K562 (cell line): ENCODE data around the gene PHF1. TPM values are rescaled to one million over a fixed set of nuclear protein-coding genes. Genes with fewer than 3 reads are reported as not detected.

ENCODE experiments used
- CBX2 ChIP-seq: fragments of 200-600 bp; sonication (generic); IDR thresholded peaks from one replicate; pipeline ENCODE4 v1.6.1; 2012; ENCODE audit warnings: mild to moderate bottlenecking, low read length, inconsistent platforms; ENCODE audit not compliant: insufficient read depth, poor library complexity, severe bottlenecking
- FOSL1 ChIP-seq: fragments of 200-800 bp; sonication (Bioruptor generic); conservative IDR thresholded peaks from 2 replicates; pipeline ENCODE4 v1.6.1; 2016; ENCODE audit warnings: missing genetic modification characterization, missing compliant biosample characterization
- GTF2F1 ChIP-seq: IDR thresholded peaks from 2 replicates; pipeline ENCODE4 v1.6.1; 2011; ENCODE audit warnings: low read depth, low read length, improper control_type of control experiment
- PHF8 ChIP-seq: fragments of 200-600 bp; sonication (generic); IDR thresholded peaks from 2 replicates; pipeline ENCODE4 v1.6.1; 2012; ENCODE audit warnings: mixed run types, mild to moderate bottlenecking, inconsistent platforms, low read length, moderate library complexity, borderline replicate concordance
- SREBF1 ChIP-seq: fragments of 150-350 bp; IDR thresholded peaks from 2 replicates; pipeline ENCODE4 v1.6.1; 2014; ENCODE audit warnings: antibody characterized with exemption, low read depth, low read length, borderline replicate concordance
- TOE1 ChIP-seq, 2 experiments: fragments of 450-650 bp in 1 of 2; sonication (generic) in 1 of 2; formaldehyde crosslinking in 1 of 2; IDR thresholded peaks; 2 replicates each; pipeline versions ENCODE4 v1.7.1 to v1.8.0; 2016 to 2022; ENCODE audit warnings: borderline replicate concordance in 2 of 2, mild to moderate bottlenecking in 2 of 2, antibody characterized with exemption in 1 of 2, inconsistent platforms in 1 of 2, low read depth in 1 of 2, missing genetic modification reagents in 1 of 2, moderate library complexity in 1 of 2
- ZNF263 ChIP-seq: sonication (generic); formaldehyde crosslinking; IDR thresholded peaks from 2 replicates; pipeline ENCODE4 v1.8.0; 2022; ENCODE audit warnings: mild to moderate bottlenecking, missing genetic modification reagents, borderline replicate concordance
- ZNF431 ChIP-seq: sonication (generic); formaldehyde crosslinking; IDR thresholded peaks from 2 replicates; pipeline ENCODE4 v1.8.0; 2022; ENCODE audit warnings: mild to moderate bottlenecking, missing genetic modification reagents
- polyA plus RNA-seq, 8 experiments: library from polyadenylated mRNA; depleted of rRNA in 4 of 8; stranded (reverse) in 5 of 8; unstranded in 3 of 8; fragments of >200 nt; fragmentation: Nextera tagmentation in 2 of 8; fragmentation: Illumina TruSeq in 1 of 8; extraction: Ambion mirVana in 2 of 8; extraction: Trizol in 1 of 8; gene quantifications; 2 replicates each; pipeline versions ENCODE4 v1.2.1 to v1.2.3, GENCODE V29; 2011 to 2014; ENCODE audit warnings: inconsistent platforms in 1 of 8, missing spikeins in 1 of 8
- total RNA-seq, 7 experiments: library from RNA; depleted of rRNA in 6 of 7; stranded (reverse); fragments of >200 nt in 6 of 7; fragmentation: Illumina TruSeq in 2 of 7; extraction: Trizol in 2 of 7; gene quantifications; 2 replicates each; pipeline versions ENCODE4 v1.2.1 to v1.2.3, GENCODE V29; 2011 to 2021; ENCODE audit warnings: low replicate concordance in 1 of 7
- TF ChIP-seq, protein P1 (sequence below), 2 experiments: fragments of 450-650 bp in 1 of 2; IDR thresholded peaks; 2 replicates each; pipeline ENCODE4 v1.6.1; 2011 to 2017; ENCODE audit warnings: low read depth in 2 of 2, antibody characterized with exemption in 1 of 2, borderline replicate concordance in 1 of 2, low read length in 1 of 2, mild to moderate bottlenecking in 1 of 2, mixed read lengths in 1 of 2; ENCODE audit not compliant: control insufficient read depth in 1 of 2
- TF ChIP-seq, protein P2 (sequence below): sonication (generic); formaldehyde crosslinking; IDR thresholded peaks from 2 replicates; pipeline ENCODE4 v1.8.1; 2023; ENCODE audit warnings: mild to moderate bottlenecking, missing genetic modification reagents
- TF ChIP-seq, protein P3 (sequence below): sonication (generic); formaldehyde crosslinking; IDR thresholded peaks from 2 replicates; pipeline ENCODE4 v1.8.0; 2022; ENCODE audit warnings: mild to moderate bottlenecking, missing genetic modification reagents, borderline replicate concordance
- TF ChIP-seq, protein P4 (sequence below): IDR thresholded peaks from 2 replicates; pipeline ENCODE4 v1.6.1; 2016; ENCODE audit warnings: missing genetic modification characterization, missing compliant biosample characterization
- TF ChIP-seq, protein P5 (sequence below): IDR thresholded peaks from 2 replicates; pipeline ENCODE4 v1.6.1; 2012; ENCODE audit warnings: low read depth, low read length, improper control_type of control experiment, borderline replicate concordance

Gene PHF1
- total and polyA plus RNA-seq, 9 of the 15 experiments (the other 6 are each of a cell fraction or from before 2014, with no cell fraction given): 3.7 to 64.2 (median 33.7) TPM

DNA sequence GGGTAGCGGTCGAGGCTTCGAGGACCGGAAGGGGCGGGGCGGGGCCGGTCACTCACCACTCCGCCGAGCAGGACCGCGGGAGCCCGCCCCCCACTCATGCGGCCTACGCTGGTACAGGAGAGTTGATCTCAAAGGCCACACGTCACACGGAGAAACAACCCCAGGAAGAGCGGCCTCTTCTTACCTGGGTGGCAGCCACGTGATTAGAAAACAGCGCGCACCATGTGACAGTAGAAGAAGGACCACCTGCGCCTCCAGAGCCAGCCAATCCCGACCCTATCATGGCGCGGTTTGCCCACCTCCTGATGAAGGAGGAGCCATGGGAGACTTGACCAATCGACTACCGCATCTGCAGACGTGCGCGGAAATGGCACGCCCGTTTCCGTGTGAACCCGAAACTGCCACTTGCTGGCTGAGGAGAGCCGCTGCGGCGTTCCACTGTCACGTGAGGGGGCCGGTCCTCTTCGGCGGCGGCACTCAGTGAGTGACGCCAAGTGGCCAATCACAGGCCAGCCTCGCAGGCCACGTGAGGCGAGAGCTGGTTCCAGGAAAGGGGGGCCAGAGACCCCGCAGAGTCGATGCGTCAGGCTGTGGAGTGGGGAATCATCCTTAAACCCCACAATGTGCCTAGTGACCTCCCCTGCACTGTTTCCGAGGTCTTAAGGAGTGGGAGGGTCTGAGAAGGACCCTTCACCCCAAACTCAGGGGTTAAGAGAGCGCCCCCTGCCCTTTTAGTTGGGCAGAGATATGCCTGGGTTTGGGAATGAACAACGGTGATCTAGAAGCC is 7.3 kb downstream of the PHF1 start, which contains the start of gene CUTA (continued):
- TF ChIP-seq ZNF431 (CRISPR knock-in tag) (no peak), GTF2F1 (0 out of 2 replicates have a peak, but pooled peaks have one; percentile 32), ZNF263 (CRISPR knock-in tag) (no peak; the same call in 1 of the 2 replicates), SREBF1 (peak; percentile 96), TOE1 (IDR thresholded peaks at IDR 0.05; ENCODE audit: borderline replicate concordance) (peak; percentile 99), TOE1 (CRISPR knock-in tag; IDR thresholded peaks at IDR 0.05; ENCODE audit: borderline replicate concordance, low read depth) (no peak), PHF8 (peak; percentile 77; the same call in 1 of the 2 replicates), CBX2 (no peak), FOSL1 (tag) (peak; percentile 83)
- TF ChIP-seq, protein P1, sequence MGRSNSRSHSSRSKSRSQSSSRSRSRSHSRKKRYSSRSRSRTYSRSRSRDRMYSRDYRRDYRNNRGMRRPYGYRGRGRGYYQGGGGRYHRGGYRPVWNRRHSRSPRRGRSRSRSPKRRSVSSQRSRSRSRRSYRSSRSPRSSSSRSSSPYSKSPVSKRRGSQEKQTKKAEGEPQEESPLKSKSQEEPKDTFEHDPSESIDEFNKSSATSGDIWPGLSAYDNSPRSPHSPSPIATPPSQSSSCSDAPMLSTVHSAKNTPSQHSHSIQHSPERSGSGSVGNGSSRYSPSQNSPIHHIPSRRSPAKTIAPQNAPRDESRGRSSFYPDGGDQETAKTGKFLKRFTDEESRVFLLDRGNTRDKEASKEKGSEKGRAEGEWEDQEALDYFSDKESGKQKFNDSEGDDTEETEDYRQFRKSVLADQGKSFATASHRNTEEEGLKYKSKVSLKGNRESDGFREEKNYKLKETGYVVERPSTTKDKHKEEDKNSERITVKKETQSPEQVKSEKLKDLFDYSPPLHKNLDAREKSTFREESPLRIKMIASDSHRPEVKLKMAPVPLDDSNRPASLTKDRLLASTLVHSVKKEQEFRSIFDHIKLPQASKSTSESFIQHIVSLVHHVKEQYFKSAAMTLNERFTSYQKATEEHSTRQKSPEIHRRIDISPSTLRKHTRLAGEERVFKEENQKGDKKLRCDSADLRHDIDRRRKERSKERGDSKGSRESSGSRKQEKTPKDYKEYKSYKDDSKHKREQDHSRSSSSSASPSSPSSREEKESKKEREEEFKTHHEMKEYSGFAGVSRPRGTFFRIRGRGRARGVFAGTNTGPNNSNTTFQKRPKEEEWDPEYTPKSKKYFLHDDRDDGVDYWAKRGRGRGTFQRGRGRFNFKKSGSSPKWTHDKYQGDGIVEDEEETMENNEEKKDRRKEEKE (IDR thresholded peaks at IDR 0.05; ENCODE audit: borderline replicate concordance in 1 of 2, control insufficient read depth in 1 of 2, low read depth in 2 of 2, low read length in 1 of 2): 0 out of 4 replicates have a peak, but pooled peaks of 1 of the 2 experiments have one; percentile 56
- TF ChIP-seq, protein P2, sequence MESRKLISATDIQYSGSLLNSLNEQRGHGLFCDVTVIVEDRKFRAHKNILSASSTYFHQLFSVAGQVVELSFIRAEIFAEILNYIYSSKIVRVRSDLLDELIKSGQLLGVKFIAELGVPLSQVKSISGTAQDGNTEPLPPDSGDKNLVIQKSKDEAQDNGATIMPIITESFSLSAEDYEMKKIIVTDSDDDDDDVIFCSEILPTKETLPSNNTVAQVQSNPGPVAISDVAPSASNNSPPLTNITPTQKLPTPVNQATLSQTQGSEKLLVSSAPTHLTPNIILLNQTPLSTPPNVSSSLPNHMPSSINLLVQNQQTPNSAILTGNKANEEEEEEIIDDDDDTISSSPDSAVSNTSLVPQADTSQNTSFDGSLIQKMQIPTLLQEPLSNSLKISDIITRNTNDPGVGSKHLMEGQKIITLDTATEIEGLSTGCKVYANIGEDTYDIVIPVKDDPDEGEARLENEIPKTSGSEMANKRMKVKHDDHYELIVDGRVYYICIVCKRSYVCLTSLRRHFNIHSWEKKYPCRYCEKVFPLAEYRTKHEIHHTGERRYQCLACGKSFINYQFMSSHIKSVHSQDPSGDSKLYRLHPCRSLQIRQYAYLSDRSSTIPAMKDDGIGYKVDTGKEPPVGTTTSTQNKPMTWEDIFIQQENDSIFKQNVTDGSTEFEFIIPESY: peak; percentile 61; the same call in 1 of the 2 replicates
- TF ChIP-seq, protein P3, sequence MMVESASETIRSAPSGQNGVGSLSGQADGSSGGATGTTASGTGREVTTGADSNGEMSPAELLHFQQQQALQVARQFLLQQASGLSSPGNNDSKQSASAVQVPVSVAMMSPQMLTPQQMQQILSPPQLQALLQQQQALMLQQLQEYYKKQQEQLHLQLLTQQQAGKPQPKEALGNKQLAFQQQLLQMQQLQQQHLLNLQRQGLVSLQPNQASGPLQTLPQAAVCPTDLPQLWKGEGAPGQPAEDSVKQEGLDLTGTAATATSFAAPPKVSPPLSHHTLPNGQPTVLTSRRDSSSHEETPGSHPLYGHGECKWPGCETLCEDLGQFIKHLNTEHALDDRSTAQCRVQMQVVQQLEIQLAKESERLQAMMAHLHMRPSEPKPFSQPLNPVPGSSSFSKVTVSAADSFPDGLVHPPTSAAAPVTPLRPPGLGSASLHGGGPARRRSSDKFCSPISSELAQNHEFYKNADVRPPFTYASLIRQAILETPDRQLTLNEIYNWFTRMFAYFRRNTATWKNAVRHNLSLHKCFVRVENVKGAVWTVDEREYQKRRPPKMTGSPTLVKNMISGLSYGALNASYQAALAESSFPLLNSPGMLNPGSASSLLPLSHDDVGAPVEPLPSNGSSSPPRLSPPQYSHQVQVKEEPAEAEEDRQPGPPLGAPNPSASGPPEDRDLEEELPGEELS (CRISPR knock-in tag): no peak
- TF ChIP-seq, protein P4, sequence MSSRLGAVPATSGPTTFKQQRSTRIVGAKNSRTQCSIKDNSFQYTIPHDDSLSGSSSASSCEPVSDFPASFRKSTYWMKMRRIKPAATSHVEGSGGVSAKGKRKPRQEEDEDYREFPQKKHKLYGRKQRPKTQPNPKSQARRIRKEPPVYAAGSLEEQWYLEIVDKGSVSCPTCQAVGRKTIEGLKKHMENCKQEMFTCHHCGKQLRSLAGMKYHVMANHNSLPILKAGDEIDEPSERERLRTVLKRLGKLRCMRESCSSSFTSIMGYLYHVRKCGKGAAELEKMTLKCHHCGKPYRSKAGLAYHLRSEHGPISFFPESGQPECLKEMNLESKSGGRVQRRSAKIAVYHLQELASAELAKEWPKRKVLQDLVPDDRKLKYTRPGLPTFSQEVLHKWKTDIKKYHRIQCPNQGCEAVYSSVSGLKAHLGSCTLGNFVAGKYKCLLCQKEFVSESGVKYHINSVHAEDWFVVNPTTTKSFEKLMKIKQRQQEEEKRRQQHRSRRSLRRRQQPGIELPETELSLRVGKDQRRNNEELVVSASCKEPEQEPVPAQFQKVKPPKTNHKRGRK: no peak
- TF ChIP-seq, protein P5, sequence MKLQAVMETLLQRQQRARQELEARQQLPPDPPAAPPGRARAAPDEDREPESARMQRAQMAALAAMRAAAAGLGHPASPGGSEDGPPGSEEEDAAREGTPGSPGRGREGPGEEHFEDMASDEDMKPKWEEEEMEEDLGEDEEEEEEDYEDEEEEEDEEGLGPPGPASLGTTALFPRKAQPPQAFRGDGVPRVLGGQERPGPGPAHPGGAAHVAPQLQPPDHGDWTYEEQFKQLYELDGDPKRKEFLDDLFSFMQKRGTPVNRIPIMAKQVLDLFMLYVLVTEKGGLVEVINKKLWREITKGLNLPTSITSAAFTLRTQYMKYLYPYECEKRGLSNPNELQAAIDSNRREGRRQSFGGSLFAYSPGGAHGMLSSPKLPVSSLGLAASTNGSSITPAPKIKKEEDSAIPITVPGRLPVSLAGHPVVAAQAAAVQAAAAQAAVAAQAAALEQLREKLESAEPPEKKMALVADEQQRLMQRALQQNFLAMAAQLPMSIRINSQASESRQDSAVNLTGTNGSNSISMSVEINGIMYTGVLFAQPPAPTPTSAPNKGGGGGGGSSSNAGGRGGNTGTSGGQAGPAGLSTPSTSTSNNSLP: no peak
